H1 (cell line): ENCODE measurements around the gene IGSF9B. TPM values are rescaled to one million over a fixed set of nuclear protein-coding genes. Genes with fewer than 3 reads are reported as not detected.

ENCODE experiments used
- NANOG ChIP-seq: IDR thresholded peaks from 2 replicates; pipeline ENCODE4 v1.6.1; 2011; ENCODE audit warnings: low read length, low read depth, mild to moderate bottlenecking, inconsistent platforms; ENCODE audit not compliant: insufficient read depth, poor library complexity, severe bottlenecking
- POLR2AphosphoS5 ChIP-seq: IDR thresholded peaks from 2 replicates; pipeline ENCODE4 v1.6.1; 2011; ENCODE audit warnings: low read depth, low read length
- SIRT6 ChIP-seq: IDR thresholded peaks from one replicate; pipeline ENCODE4 v1.7.1; 2012; ENCODE audit warnings: low read length, inconsistent platforms
- polyA plus RNA-seq, 7 experiments: library from polyadenylated mRNA; depleted of rRNA in 3 of 7; stranded (reverse) in 5 of 7; unstranded in 2 of 7; fragments of >200 nt in 5 of 7; fragments of 200-250 nt in 2 of 7; gene quantifications; 1 replicate in 5 of 7; 2 replicates in 1 of 7; 4 replicates in 1 of 7; pipeline versions ENCODE4 v1.2.1 to v1.2.3, GENCODE V29; 2011 to 2013; ENCODE audit warnings: missing spikeins in 2 of 7, mixed read lengths in 2 of 7
- total RNA-seq: library from RNA; stranded (reverse); fragmentation: NEBNext Ultra II Directional; extraction: Animal tissue kit (Norgen Biotek cat#: 25700); gene quantifications from 2 replicates; pipeline ENCODE4 v1.2.1, GENCODE V29; 2021
- TF ChIP-seq, protein P1 (sequence below): IDR thresholded peaks from 2 replicates; pipeline ENCODE4 v1.6.1; 2011; ENCODE audit warnings: low read length, improper control_type of control experiment

IGSF9B gene
- total and polyA plus RNA-seq, 2 of the 8 experiments (the other 6 are each of a cell fraction or from before 2014, with no cell fraction given), result 16.5 to 49.2 TPM

- TF ChIP-seq, protein P1, sequence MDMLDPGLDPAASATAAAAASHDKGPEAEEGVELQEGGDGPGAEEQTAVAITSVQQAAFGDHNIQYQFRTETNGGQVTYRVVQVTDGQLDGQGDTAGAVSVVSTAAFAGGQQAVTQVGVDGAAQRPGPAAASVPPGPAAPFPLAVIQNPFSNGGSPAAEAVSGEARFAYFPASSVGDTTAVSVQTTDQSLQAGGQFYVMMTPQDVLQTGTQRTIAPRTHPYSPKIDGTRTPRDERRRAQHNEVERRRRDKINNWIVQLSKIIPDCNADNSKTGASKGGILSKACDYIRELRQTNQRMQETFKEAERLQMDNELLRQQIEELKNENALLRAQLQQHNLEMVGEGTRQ, result no peak
- TF ChIP-seq POLR2AphosphoS5, result no peak
- no peak for TF ChIP-seq SIRT6
- TF ChIP-seq NANOG, result no peak
These were observed 44.8 kb upstream of the IGSF9B start (continued) for GRCh38 chr11:134001596-134001995.
